Progenitor cell of endocrine pancreas (in vitro differentiated cells): ENCODE results near the gene ATG7. TPM values are rescaled to one million over a fixed set of nuclear protein-coding genes. Genes with fewer than 3 reads are reported as not detected.

ENCODE experiments used
- DNase-seq: peaks from one replicate; pipeline ENCODE4 v3.0.0; 2021; ENCODE audit warnings: low spot score; ENCODE audit not compliant: unreplicated experiment
- H3K27ac Mint-ChIP-seq: 2 replicates; pipeline ENCODE4 v1.8.0; 2021; ENCODE audit warnings: mild to moderate bottlenecking, moderate library complexity, mixed read lengths
- H3K27me3 Mint-ChIP-seq: 2 replicates; pipeline ENCODE4 v1.8.0; 2021; ENCODE audit warnings: mixed read lengths
- H3K36me3 Mint-ChIP-seq: 2 replicates; pipeline ENCODE4 v1.8.0; 2022; ENCODE audit warnings: mixed read lengths; ENCODE audit not compliant: insufficient read depth
- H3K4me1 Mint-ChIP-seq: 2 replicates; pipeline ENCODE4 v1.8.0; 2021; ENCODE audit warnings: low read depth, mixed read lengths
- H3K4me3 Mint-ChIP-seq: 2 replicates; pipeline ENCODE4 v1.8.0; 2021; ENCODE audit warnings: low read depth, mild to moderate bottlenecking, moderate library complexity, mixed read lengths
- H3K9me3 Mint-ChIP-seq: 2 replicates; pipeline ENCODE4 v1.8.0; 2021; ENCODE audit warnings: low read depth, mixed read lengths
- total RNA-seq: library from RNA; stranded (reverse); gene quantifications from 2 replicates; pipeline ENCODE4 v1.2.1, GENCODE V29; 2021
- TF ChIP-seq, protein P1 (sequence below): fragments of 200-600 bp; sonication (generic); IDR thresholded peaks from one replicate; pipeline ENCODE4 v1.5.0; 2021; ENCODE audit warnings: antibody characterized with exemption, mild to moderate bottlenecking; ENCODE audit not compliant: unreplicated experiment

Gene ATG7
- total RNA-seq, 1 donor from 2014 or later: 29.1 TPM

DNA sequence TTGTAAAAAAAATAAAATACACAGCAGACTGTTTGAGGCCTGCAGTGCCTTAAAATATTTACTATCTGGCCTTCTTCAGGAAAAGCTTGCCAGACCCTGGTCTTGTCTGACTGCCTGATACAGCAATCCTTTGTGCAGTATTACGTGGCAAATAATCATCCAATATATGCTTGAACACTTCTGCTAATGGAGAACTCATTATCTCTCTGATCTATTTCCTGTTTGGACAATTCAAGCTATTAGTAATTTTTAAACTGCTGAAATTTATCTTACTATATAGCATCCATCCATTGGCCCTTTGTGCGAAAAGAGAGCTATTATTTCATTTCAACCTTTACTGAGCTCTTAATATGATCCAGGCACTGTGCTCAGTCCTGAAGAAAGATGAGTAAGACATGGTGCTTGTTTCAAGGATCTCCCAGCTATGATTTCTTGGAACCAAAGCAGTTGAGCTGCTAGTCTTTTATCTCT lies 15.9 kb downstream of the ATG7 start:
- no peak overlapping the region for H3K4me3 Mint-ChIP-seq
- H3K27ac Mint-ChIP-seq: no peak overlapping the region
- no peaks in the 10 kb centered on the region for H3K4me1 Mint-ChIP-seq
- TF ChIP-seq, protein P1, sequence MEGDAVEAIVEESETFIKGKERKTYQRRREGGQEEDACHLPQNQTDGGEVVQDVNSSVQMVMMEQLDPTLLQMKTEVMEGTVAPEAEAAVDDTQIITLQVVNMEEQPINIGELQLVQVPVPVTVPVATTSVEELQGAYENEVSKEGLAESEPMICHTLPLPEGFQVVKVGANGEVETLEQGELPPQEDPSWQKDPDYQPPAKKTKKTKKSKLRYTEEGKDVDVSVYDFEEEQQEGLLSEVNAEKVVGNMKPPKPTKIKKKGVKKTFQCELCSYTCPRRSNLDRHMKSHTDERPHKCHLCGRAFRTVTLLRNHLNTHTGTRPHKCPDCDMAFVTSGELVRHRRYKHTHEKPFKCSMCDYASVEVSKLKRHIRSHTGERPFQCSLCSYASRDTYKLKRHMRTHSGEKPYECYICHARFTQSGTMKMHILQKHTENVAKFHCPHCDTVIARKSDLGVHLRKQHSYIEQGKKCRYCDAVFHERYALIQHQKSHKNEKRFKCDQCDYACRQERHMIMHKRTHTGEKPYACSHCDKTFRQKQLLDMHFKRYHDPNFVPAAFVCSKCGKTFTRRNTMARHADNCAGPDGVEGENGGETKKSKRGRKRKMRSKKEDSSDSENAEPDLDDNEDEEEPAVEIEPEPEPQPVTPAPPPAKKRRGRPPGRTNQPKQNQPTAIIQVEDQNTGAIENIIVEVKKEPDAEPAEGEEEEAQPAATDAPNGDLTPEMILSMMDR: no peak
- DNase-seq: no peak
- no peaks in the 10 kb centered on the region for H3K27me3 Mint-ChIP-seq
- no peaks in the 10 kb centered on the region for H3K36me3 Mint-ChIP-seq
- no peaks in the 10 kb centered on the region for H3K9me3 Mint-ChIP-seq

DNA sequence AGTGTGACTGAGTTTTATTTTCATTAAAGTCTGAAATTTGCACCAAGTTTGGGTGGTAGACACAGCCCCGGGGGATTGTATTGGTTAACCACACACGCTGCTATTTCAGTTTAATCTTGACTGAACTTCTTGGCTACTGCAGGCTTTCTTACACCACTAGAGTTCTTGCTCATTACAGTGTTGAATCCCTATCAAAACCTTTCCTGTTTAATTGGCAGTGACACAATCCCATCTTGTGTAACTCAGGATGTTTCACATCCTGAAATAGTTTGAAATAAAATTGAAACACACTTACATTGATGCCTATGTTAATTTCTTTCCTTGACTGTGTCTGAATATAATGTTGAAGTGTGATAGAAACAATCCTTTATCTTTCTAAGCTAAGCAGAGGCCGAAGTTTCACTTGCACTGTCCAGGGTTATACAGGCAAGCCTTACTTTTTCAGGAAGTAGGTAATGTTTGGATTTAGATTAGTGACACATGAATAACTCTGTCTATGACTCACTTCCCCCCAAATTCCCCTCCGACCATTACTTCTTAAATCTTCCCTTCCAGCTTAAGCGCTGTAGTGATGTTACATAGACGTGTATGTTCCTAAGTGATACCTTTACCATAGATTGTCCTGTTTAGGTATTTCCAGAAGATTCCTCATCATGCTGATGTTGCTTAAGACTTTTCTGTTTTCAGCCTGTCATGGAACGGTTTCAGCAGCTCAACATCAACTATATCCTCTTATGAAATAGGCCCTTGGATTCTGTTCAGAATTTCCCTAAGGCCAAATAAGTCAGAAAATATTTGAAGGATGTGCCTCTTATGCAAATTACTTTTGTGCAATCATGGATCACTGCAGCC lies 16.8 kb downstream of the ATG7 start:
- Mint-ChIP-seq H3K36me3 (no peaks in the 10 kb centered on the region), H3K27ac (peak overlapping the region; percentile 43), H3K9me3 (no peaks in the 10 kb centered on the region), H3K4me3 (no peak overlapping the region), H3K27me3 (no peaks in the 10 kb centered on the region), H3K4me1 (no peaks in the 10 kb centered on the region)
- TF ChIP-seq, protein P1: no peak
- no peak for DNase-seq

DNA sequence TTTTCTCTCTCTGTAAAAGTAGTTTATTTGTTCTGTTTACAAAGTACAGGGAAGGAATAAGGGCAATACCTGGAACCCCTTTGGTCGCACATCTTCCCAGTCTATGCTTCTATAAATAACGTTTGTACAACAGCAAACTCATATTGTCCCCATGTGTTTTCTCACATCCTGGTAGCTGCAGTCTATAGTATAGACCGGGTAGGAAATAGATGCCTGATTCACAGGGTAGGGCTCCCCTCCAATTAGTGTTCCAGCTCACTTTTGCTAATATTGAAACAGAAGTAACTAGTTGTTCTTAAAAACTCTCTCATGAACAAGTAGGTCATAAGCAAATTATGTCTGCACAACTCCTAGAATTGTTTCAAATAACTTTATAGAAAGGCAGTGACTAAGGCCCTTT lies 17.7 kb downstream of the ATG7 start:
- TF ChIP-seq, protein P1: no peak
- Mint-ChIP-seq H3K4me1 (no peaks in the 10 kb centered on the region), H3K36me3 (no peaks in the 10 kb centered on the region), H3K4me3 (no peak overlapping the region), H3K27me3 (no peaks in the 10 kb centered on the region), H3K27ac (no peak overlapping the region), H3K9me3 (no peaks in the 10 kb centered on the region)
- DNase-seq: no peak

DNA sequence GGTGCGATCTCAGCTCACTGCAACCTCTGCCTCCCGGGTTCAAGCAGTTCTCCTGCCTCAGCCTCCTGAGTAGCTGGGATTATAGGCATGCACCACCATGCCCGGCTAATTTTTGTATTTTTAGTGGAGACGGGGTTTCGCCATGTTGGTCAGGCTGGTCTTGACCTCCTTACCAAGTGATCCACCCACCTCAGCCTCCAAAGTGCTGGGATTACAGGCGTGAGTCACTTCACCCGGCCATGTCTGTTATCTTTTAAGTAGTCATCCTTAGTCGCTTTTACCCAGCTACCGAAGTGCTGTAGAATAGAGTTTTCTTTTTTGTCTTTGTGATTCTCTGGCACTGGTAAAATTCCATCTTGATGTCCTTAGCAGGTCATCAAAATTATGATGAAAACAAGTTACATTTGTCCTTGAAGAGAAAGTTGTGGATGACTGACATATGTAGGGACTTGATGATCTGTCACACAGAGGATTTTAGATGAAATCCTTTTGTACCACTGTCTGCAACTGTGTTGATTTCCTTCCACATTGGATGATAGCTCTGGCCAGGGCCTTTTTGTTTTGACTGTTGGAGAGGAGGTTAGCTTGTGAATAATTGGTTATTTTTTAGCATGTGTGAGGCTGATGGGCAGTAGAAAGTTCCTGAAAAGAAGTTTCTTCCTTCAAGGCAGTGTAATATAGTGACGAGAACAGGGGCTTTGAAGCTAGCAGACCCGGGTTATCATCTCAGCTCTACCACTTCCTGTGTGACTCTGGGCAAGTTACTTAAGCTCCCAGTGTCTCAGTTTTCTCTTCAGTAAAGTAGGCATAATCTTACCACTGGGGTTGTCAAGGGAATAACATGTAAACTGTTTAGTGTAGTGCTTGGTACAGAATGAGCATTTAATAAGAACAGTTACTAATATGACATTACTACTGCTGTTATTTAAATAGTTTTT lies 18.8 kb downstream of the ATG7 start:
- H3K27ac Mint-ChIP-seq: no peak overlapping the region
- H3K27me3 Mint-ChIP-seq: no peaks in the 10 kb centered on the region
- no peak for DNase-seq
- H3K4me1 Mint-ChIP-seq: no peaks in the 10 kb centered on the region
- no peaks in the 10 kb centered on the region for H3K9me3 Mint-ChIP-seq
- TF ChIP-seq, protein P1: no peak
- no peaks in the 10 kb centered on the region for H3K36me3 Mint-ChIP-seq
- H3K4me3 Mint-ChIP-seq: no peak overlapping the region

DNA sequence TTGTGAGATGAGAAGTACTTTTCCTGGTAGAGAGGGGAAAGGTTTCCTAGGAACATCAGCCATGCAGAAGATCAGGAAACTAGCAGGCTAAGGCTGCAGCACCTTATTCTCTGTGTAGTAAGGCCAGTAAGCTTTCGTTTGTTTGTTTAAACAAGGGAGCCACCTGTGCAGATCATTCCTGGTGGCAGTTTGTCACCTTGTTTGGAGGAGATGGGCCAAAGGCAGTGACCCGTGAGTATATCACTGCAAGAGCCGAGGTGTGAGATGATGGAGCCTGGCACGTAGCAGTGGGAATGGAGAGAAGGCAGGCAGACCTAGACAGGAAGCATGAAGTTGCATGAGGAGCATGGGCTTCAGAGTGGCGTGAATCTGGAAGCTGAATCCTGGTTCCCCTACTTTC lies 19.6 kb downstream of the ATG7 start:
- DNase-seq: no peak
- no peaks in the 10 kb centered on the region for H3K9me3 Mint-ChIP-seq
- no peaks in the 10 kb centered on the region for H3K4me1 Mint-ChIP-seq
- no peaks in the 10 kb centered on the region for H3K36me3 Mint-ChIP-seq
- TF ChIP-seq, protein P1: no peak
- H3K27me3 Mint-ChIP-seq: no peaks in the 10 kb centered on the region
- no peak overlapping the region for H3K4me3 Mint-ChIP-seq
- peak overlapping the region; percentile 81 for H3K27ac Mint-ChIP-seq
